ENCODE data around the gene SS18L1. TPM values are rescaled to one million over a fixed set of nuclear protein-coding genes. Genes with fewer than 3 reads are reported as not detected.

SS18L1 gene
- polyA plus RNA-seq, 1 of the 3 experiments (the other 2 are of a cell fraction), result 10.7 TPM

GRCh38 chr20:62230276-62230675, 86.7 kb downstream of the SS18L1 start:
- Histone ChIP-seq H3K27ac (ENCODE audit: low read depth in 2 of 2, low read length in 1 of 2) (no peak overlapping the region), H4K20me1 (ENCODE audit: insufficient read depth) (no peaks in the 10 kb centered on the region), H3K27me3 (ENCODE audit: insufficient read depth) (peaks cover 8% of the 10 kb centered on the region; the same call in 1 of the 2 replicates), H3K9me3 (no peaks in the 10 kb centered on the region), H3F3A (replicated peaks; ENCODE audit: insufficient read depth) (peaks cover 7% of the 10 kb centered on the region), H3K9ac (no peak overlapping the region), H3K9me2 (no peaks in the 10 kb centered on the region), H3K4me2 (no peak overlapping the region), H3K4me3 (ENCODE audit: low read depth in 2 of 2, low read length in 1 of 2) (no peak overlapping the region), H3K4me1 (ENCODE audit: control insufficient read depth in 1 of 2, insufficient read depth in 2 of 2, low read depth in 1 of 2, low read length in 1 of 2) (peaks cover 0 to 32% of the 10 kb centered on the region in 2 experiments; a peak in 1 of 4 replicates), H2AFZ (ENCODE audit: low read depth) (no peak overlapping the region), H3K79me2 (ENCODE audit: insufficient read depth) (no peaks in the 10 kb centered on the region), H3K36me3 (replicated peaks in 1 of 2; ENCODE audit: control insufficient read depth in 1 of 2, insufficient read depth in 2 of 2, low read length in 1 of 2) (no peaks in the 10 kb centered on the region)
- DNase-seq, result no peak
- CTCF ChIA-PET, result no interaction called here
- 65% methylated on average over 2 of the region's 2 CpGs for WGBS (ENCODE audit: low lambda C conversion rate)
- POLR2A ChIA-PET, result no interaction called here
- no peak for TF ChIP-seq CHD2 (IDR thresholded peaks at IDR 0.05; ENCODE audit: low read length, partially characterized antibody)
- no peak for TF ChIP-seq SIN3A (IDR thresholded peaks at IDR 0.05; ENCODE audit: borderline replicate concordance, low read depth, low read length)
- no peak for TF ChIP-seq NFIC (IDR thresholded peaks at IDR 0.05; ENCODE audit: borderline replicate concordance)
- TF ChIP-seq RXRA (IDR thresholded peaks at IDR 0.05; ENCODE audit: borderline replicate concordance, low read depth), result no peak
- no peak for TF ChIP-seq EZH2phosphoT487 (IDR thresholded peaks at IDR 0.05; ENCODE audit: borderline replicate concordance, low read depth)
- no peak for TF ChIP-seq REST (IDR thresholded peaks at IDR 0.05; ENCODE audit: low read depth, low read length)
- TF ChIP-seq FOXM1 (IDR thresholded peaks at IDR 0.05; ENCODE audit: low read depth), result no peak
- TF ChIP-seq SMC3 (IDR thresholded peaks at IDR 0.05; ENCODE audit: low read depth, low read length), result no peak
- TF ChIP-seq GABPA (IDR thresholded peaks at IDR 0.05; ENCODE audit: low read depth), result no peak
- TF ChIP-seq RFX5 (IDR thresholded peaks at IDR 0.05; ENCODE audit: low read length), result no peak
- TF ChIP-seq MXI1 (IDR thresholded peaks at IDR 0.05; ENCODE audit: low read depth, low read length), result no peak
- TF ChIP-seq RCOR1 (IDR thresholded peaks at IDR 0.05; ENCODE audit: low read length), result no peak
- TF ChIP-seq, protein P1, sequence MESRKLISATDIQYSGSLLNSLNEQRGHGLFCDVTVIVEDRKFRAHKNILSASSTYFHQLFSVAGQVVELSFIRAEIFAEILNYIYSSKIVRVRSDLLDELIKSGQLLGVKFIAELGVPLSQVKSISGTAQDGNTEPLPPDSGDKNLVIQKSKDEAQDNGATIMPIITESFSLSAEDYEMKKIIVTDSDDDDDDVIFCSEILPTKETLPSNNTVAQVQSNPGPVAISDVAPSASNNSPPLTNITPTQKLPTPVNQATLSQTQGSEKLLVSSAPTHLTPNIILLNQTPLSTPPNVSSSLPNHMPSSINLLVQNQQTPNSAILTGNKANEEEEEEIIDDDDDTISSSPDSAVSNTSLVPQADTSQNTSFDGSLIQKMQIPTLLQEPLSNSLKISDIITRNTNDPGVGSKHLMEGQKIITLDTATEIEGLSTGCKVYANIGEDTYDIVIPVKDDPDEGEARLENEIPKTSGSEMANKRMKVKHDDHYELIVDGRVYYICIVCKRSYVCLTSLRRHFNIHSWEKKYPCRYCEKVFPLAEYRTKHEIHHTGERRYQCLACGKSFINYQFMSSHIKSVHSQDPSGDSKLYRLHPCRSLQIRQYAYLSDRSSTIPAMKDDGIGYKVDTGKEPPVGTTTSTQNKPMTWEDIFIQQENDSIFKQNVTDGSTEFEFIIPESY (IDR thresholded peaks at IDR 0.05; ENCODE audit: borderline replicate concordance, low read depth), result no peak
- TF ChIP-seq CTCF (IDR thresholded peaks at IDR 0.05), result no peak
- TF ChIP-seq NRF1 (IDR thresholded peaks at IDR 0.05; ENCODE audit: low read depth, low read length), result no peak
- TF ChIP-seq PBX3 (IDR thresholded peaks at IDR 0.05), result no peak
- TF ChIP-seq POLR2AphosphoS5 (IDR thresholded peaks at IDR 0.05; ENCODE audit: low read depth, low read length), result no peak
- no peak for TF ChIP-seq EP300 (IDR thresholded peaks at IDR 0.05; ENCODE audit: borderline replicate concordance in 1 of 2, low read depth in 1 of 2, low read length in 1 of 2)

Data from SK-N-SH (cell line).